ENCODE data around the gene ARMC7.
"Not testable (repeated sequence)": the region's sequence is repeated elsewhere in the genome, so short reads cannot be mapped to it uniquely, and the experiment has no call there.

Gene ARMC7

DNA sequence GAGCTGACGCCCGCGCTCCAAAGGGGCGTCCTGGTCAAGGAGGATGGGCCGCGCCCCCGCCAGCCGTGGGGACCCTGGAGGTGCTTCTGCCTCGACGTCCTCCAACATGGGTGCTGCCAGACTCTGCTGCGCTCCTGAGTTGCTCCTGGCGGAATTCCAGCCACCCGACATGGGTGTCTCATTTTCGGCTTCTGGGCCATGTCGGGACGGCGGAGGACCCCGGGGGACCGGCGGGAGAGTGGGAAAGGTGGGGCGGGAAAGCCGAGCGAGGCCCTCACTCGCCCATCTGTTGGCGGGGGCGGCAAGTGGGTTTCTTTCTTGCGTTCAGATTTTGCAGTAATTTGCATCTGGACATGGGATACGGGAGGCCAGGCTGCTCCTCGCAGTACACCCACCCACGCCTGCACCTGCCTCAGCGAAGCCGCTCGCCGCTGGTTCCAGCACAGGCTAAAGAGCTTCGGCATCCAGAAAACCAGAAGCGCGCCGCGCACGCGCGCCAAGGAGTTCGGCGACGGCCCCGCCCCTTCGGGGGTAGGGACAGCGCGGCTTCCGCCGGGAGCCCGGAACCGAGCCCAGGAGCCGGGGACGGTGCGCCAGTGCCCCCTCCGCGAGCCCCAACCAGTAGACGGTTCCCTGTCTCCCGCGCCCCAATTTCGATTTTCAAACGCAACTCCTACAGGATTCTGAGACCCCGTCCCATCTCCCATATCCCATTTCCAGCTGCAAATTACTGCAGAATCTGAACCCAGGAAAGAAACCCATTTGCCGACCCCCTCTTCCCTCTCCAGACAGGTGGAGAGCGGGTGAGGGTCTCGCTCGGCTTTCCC is at the start of gene ARMC7:
Gene ARMC7, plus strand, starts transcription at position 563 of the 827 bp plus-strand sequence. CDS start 320 bp downstream, outside the sequence.
- peak; percentile 82 for DNase-seq

GRCh38 chr17:75060434-75061054 is 49.2 kb upstream of the ARMC7 start:
- DNase-seq: no peak

DNA sequence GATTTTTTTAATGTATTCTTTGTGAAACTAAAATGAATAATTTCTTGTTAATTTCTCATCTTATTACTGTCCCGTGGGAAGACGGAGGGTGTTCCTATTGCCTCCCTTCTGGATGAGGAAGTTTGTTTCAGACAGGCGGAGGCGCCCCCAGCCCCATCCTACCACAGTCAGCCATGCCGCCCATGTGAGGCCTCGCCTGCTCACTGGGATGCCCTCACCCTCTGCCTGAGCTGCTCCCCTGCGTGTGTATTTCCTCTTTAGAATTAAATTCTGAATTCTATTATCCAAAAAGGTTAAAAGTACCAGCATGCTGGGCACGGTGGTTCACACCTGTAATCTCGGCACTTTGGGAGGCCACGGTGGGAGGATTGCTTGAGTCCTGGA is 48.7 kb upstream of the ARMC7 start:
- no peak for DNase-seq

- DNase-seq: no peak
Measured at GRCh38 chr17:75061618-75062017, 48.2 kb upstream of the ARMC7 start.

DNA sequence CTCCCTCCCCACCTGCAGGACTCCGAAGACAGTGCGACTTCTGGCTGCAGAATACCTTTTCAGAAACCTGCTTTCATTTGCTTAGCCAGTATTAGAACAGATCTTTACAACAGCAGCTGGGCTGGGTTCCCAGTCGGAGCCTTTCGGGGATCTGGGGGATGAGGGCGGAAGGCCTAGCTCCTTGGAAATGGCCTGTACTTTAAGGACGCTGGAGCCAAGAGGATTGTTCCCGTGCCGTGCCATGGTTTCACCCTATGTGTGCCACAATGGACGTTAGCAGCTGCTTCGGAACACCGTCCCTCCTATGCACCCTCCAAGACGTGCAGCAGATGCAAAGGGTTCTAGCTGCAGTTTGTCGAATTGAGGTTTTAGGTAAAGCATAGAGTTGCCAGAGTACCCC is 46.6 kb upstream of the ARMC7 start:
- DNase-seq: no peak

DNA sequence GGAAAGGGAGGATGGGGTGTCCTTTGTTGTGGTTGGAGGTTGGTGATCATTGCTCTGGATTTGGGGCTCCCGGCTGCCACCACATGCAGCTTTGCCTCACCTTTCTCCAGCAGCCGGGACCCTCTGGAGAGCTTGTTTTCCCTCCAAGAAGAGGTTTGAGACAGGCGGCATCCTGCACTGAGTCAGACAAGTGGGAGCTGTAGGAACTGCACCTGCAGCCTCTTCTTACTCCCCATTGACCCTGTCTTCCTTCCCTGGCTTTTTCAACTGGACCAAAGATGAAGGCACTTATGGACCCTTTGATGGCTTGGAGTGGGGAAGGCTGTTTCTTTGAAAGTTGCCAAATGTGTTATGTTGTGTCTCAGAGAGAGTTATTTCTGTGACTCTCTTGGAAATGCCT is 46.1 kb upstream of the ARMC7 start:
- no peak for DNase-seq

- no peak for DNase-seq
Measured at GRCh38 chr17:75064040-75064439, 45.7 kb upstream of the ARMC7 start.

DNA sequence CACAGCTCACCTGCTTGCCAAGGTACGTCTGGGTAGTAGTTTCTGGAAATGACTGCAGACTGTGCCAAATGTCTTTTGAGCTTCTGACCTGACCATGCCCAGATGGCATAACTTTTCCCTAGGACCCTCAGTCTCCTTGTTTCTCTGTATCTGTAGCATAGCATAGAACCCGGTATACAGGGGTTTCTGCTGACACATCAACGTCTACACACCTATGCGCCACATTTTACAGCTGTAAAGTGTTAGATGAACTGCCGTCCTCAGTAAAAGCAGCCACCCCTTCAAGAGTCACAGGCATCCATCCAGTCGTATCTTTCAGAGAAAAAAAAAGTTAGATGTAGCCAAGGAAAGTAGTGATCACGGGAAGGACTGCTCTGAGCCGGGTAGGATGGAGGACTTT is 45.3 kb upstream of the ARMC7 start:
- no peak for DNase-seq

DNA sequence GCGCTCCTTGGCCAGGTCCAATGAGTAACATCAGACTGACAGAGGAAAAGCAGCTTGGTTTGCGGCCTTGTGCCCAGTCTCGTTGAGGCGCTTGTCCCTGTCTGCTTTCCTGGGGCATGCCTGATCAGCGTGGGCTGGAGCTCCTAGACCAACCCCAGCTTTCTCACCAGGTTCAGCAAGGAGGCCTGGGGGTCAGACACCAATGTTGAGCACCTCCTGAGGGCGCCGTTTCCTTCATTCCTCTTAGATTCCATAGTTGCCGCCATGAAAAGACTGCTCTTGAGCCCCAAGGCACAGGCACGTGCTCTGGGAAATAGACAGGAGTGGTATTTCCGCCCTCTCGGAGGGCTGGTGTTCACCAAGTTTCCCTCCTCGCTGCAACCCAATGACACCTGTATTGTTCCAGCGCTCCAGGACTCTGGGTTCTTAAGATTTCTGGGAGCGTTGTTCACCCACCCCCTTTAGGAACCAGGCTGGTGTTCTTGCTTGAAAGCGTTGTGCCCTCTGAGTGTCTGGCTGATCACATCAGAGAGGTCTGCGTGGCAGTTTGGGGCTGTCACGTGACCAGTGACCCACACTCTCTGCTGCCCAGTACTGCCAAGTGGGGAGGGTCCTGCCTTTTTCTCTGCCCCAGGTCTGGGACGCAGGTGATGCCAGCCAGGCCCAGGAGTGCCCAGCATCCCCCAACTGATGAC is 44.8 kb upstream of the ARMC7 start:
- DNase-seq: no peak

- no peak for DNase-seq
Measured at GRCh38 chr17:75065562-75066151, 44.1 kb upstream of the ARMC7 start.

DNA sequence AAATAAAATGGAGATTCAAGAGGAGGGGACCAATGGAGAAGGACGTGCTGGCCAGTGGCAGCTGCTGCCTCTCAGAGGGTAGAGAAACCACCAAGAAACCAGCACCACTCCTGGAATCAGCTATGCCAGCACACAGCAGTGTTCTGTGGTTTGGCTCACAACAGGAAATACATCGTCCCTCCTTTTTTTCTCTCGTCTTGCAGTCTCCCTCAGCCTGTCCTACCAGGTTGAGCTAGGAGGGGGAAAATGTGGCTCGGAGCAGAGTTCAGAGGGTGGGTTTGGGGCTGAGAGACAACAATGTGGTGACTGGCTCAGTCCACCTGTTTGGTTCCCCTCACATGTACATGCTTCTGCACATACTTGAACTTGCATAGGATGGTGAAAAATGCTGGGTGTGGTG is 41.9 kb upstream of the ARMC7 start:
- peak; percentile 62 for DNase-seq

DNA sequence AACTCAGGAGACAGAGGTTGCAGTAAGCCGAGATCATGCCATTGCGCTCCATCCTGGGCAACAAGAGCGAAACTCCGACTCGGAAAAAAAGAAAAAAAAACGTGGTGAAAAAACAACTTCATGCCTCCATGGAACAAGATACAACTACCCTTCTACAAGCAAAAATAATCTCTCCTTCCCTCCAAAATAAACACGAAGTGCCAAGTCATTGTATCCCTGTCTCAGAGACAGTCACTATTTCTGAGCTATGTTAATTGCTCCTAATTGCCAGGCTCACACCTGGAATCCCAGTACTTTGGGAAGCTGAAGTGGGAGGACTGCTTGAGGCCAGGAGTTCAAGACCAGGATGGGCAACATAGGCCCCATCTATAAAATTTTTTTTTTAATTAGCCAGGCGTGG is 41.0 kb upstream of the ARMC7 start:
- DNase-seq: no peak

DNA sequence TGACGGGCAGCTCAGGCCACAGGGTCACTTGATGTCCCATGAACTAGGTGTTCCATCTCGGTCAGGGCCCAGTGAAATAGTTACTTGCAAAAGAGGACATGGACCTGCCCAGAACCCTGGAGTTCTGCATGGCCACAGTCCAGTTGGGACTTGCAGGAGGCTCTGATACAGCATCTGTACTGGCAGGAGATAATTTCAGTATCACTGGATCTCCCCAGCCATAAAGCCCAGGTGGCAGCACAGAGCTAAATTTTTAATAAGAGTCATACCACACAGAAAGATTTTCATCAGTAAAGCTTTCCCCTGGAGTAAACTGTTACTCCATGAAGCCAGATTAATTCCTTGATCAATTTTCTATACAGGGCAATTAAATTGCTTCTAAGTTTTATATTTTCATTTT is 40.0 kb upstream of the ARMC7 start:
- no peak for DNase-seq

DNA sequence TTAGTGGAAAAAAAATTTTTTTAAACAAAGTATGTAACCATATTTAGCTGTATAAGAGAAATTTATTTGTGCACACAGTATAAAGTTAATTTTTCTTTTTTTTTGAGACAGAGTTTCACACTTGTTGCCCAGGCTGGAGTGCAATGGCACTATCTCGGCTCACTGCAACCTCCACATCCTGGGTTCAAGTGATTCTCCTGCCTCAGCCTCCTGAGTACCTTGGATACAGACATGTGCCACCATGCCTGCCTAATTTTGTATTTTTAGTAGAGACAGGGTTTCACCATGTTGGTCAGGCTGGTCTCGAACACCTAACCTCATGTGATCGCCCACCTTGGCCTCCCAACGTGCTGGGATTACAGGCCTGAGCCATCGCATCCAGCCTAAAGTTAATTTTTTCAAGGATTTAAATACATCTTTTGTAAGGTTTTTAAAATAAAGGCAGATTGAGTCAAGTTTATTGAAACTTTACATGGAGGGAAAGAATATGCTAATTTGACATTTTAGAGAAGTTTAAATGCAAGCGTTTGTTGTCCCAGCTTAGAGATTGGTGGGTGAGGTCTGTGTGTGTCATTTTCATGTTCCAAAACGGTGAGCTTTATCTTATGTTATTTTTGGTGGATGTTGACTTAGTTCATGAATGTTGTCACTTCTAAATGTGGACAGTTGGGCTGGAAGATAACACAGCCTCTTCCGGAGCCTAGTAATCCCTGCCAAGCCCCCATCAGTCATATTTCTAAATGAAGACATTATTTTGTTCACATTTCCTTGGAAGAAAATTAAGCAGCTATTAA is 38.1 kb upstream of the ARMC7 start:
- DNase-seq: not testable (repeated sequence)

- DNase-seq: not testable (repeated sequence)
Measured at GRCh38 chr17:75072909-75073308, 36.9 kb upstream of the ARMC7 start.

DNA sequence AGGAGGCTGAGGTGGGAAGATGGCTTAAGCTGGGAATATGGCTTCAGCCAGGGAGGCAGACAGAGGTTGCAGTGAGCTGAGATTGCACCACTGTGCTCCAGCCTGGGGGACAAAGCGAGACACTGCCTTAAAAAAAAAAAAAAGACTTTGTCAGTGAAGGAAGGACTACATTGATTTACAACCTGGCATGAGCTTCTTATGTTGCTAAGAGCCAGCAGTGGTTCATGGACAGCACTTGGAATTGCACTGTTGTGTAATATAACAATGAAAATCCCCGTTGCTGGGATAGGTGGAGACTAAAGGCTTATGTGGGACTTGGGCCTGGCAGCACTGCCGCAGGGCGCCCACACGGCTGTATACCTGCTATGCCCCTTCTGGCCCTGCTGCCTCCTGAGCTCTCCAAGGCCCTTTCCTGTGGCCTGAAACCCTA is 36.1 kb upstream of the ARMC7 start:
- DNase-seq: no peak

DNA sequence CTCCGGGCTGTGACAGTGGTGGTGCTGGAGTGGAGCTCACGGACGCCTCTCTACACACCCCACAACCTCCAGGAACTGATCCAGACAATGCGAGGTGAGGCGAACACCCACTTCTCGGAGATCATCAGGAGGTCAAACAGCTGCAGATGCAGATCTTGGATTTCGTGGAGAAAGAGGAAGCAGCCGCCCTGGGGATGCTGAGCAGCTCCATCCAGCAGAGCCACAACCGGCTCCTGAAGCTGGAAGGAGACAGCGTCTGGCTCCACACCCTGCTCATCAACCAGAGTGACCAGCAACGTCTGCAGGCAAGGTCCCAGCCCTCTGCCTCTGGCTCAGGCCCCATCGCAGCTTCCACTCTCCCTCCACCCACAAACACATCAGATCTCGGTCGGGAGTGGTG is 35.2 kb upstream of the ARMC7 start:
- peak; percentile 45 for DNase-seq

DNA sequence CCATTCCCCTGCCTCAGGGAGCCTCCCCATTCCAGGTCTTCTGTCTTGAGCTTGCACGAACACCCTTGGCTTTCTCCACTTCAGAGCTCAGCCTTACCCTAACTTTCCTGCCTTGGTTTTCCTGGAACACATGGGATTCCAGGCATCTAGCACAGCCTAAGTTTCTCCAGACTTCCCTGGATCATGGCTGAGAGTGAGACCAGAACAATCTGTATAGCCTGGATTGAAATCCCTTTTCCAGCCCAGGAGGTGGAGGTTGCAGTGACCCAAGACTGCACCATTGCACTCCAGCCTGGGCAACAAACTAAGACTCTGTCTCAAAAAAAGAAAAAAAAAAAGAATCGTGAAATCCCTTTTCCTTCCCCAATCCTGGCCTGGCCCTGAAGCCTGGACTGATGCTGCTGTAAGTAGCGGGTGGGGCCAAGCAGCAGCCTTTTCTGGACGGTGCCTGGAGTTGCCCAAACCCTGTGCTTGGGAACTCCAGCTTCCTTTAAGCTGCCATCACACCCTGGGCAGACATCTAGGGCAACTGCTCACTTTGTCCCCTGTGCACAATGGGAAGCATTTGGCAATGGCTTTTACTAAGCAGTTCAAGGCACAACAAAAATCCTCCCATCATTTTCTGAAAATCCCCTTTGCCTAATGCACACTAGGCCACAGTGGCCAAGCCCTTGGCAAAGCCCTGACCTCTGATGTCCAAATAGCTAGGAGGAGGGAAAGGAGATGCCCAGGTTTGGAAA is 34.0 kb upstream of the ARMC7 start:
- DNase-seq: no peak

- DNase-seq: no peak
Measured at GRCh38 chr17:75077072-75077495, 32.7 kb upstream of the ARMC7 start.

DNA sequence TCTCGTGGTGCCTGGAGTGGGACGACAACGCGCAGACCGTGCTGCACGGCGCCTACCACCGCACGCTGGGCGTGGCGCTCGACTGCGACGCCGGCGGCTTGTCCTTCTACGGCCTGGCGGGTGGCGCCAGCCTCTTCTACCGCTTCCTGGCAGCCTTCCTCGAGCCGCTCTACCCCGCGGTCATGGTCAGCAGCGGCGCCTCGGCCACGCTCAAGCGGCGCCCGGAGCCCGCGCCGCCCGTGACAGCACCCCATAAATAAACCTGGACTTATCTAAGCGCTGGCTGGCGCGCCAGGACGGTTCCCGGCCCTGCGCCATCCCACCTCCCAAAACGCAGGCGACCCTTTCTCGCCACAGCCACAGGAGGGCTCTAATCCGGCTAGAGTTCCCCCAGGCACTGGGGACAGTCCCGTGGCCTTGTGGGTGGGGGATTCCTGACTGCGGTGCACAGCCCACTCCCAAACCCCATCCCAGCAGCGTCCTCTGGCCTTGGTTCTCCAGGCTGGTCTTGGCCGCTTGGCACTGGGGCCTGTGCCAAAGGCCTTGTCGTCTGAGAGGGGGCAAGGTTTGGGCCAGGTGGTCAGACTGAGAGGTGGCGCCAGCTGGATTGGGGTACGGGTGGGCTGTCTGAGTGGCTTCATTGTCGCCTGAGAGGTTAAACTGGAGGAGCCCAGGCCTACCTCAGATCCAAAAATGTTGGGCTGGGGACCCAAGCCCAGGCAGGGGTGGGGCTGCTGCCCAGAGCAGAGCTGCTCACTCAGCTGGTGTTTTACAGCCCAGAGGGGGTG is 32.1 kb upstream of the ARMC7 start:
- no peak for DNase-seq
